HG03025 (cell line): ENCODE measurements around the gene C12orf57.
A peak's percentile ranks its signal among the peaks of the same experiment; 100 is the strongest.

Experiments used
- ATAC-seq: cut with Tn5 transposase; IDR thresholded peaks from one replicate; pipeline ENCODE4 v1.9.1; 2021; ENCODE audit warnings: mild to moderate bottlenecking, moderate library complexity; ENCODE audit not compliant: unreplicated experiment, low FRiP score

The C12orf57 gene

DNA sequence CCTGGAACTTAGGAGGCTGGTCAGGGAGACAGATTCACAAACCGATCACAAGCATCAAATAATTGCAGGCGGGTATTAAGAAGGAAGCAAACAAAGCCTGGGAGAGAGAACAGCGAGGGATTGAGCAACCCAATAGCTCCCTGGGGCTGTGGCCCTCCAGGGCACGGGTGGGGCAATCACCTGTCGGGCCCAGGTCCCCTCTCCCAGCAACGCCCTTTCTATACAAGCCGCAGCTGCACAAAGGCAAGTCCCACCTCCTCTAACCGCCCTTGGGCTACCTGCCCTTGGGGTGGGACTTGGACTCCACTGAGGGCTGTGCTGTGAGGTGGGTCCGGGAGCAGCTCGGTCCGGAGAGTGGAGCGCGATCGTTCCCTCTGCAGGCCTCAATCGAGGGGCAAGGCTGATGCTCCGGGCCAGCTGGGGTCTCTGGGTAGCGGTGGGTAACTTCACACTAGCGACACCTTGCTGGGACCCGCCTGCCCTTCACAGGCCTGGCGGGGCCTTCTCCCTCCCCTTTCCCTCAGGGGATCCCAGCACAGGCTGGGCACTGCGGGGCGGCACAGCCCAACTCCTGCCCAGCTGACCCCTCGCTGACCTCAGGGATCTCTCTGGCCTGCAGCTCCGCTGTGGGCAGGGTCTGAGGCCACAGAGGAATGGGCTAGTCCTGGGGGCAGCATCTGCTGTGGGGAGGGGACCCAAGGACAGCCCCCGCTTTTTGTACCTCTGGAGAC is 18.6 kb downstream of the C12orf57 start:
- no peak for ATAC-seq

- ATAC-seq: no peak
Observed at GRCh38 chr12:6963016-6963731, 19.4 kb downstream of the C12orf57 start.

DNA sequence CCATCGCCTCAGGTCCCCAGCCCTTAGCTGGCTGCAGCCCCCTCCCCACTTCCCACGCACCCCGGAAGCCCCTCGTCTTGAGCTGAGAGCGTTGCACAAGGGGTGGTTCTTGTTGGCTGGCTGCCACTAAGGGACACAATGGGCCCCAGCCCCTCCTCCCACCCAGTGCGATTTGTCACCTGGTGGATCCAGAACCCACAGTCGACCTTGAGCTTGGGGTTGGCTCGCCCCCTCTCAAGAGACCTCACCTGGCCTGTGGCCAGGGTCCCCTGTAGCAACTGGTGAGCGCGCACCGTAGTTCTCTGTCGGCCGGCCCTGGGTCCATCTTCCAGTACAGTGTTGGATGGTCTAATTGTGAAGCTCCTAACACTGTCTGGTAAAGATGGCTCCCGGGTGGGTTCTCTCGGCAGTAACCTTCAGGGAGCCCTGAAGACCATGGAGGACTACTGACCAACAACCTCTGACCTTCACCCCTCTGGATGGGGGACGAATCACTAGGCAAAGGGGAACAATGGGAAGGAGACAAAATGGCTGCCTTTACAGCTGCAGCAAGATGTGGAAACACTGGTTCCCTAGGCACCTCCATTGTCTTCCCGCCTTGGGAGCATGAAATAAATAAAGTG is 20.1 kb downstream of the C12orf57 start:
- ATAC-seq: no peak

- no peak for ATAC-seq
Observed at GRCh38 chr12:6964605-6965025, 20.8 kb downstream of the C12orf57 start.

DNA sequence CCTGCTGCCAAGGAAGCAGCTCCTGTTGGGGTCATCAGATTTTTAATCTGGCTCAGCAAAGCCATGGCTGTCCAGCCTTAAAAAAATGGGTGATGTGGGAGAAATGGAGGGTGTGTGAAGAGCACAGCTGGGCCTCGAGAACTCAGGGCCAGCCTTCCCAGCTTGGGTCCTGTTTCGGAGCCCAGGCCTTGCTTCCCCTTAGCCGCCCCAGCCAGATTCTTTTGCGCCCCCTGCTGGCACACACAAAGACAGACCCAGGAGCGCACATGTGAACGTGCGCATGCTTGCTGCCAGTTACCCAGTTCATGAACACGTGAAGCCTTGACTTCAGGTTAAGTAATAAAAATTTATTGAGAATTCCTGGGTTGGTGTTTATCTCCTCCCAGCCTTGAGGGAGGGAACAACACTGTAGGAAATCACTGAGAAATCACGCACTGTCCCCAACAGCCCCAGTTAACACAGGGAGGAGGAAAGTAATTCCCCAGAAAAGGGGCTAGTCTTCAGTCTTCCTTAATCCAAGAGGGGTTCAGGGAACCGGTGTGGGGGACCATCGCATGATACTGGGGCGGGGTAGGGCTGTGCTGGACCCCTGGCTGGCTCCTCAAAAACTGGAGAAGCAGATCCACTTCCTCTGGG is 21.3 kb downstream of the C12orf57 start:
- ATAC-seq: no peak

DNA sequence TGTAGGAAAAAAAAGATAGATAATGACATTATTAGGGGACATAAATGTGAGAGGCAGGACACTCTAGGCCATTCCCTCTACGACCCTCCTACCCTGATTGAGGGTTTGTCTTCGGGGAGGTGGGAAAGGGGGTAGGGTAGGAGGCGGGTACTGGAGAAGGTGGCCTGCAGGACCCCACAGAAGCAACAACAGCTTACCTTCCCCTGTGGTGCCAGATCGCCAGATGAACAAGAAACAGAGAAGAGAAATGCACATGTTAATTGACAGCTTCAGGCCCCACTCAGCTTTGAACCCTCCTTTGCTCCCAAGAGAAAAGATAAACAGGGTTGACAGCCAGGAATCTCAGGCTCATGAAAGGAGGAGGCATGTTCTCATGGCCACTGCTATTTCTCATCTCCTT is 21.9 kb downstream of the C12orf57 start:
- ATAC-seq: no peak

- no peak for ATAC-seq
Observed at GRCh38 chr12:6966351-6966750, 22.5 kb downstream of the C12orf57 start.

DNA sequence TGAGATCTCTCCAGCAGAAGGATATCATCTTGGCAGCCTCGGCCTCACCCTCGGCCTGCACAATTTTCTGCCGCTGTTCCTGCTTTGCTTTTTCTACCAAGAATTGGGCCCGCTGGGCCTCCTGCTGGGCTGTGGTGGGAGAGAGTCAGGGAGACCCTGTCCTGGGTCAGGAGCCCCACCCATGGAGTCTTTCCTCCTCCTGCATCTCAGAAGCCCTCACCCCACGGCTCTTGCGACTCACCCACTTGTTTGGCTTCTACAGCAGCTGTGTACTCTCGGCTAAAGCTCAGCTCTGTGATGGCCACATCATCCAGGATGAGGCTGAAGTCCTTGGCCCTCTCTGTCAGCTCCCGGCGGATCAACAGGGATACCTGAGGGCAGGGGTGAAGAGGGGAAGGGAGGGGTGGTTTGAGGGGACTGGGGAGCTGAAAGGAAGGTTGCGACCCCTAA is 23.9 kb downstream of the C12orf57 start:
- no peak for ATAC-seq

GRCh38 chr12:6968426-6968825 is 24.6 kb downstream of the C12orf57 start:
- ATAC-seq: no peak

DNA sequence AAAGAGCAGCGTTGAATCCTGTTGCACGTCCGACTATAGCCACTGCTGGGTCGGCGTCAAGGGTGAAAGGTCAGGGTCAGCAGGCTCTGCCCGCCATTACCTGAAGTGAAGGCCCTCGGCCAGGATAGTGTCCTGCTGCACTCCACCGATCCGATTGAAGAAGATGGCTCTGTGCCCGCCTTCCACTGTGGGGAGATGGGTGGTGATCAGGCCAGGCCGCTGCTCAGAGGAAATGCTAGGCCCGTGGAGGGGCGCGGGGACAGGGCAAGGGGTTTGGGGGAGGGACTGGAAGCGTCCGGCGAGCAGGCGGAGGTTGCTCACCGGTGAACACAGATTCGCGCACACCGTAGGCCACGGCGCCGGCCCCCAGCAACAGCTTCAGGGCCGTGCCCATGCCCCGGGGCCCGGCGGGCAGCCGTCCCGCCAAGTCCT is 26.3 kb downstream of the C12orf57 start:
- ATAC-seq: peak; percentile 18

DNA sequence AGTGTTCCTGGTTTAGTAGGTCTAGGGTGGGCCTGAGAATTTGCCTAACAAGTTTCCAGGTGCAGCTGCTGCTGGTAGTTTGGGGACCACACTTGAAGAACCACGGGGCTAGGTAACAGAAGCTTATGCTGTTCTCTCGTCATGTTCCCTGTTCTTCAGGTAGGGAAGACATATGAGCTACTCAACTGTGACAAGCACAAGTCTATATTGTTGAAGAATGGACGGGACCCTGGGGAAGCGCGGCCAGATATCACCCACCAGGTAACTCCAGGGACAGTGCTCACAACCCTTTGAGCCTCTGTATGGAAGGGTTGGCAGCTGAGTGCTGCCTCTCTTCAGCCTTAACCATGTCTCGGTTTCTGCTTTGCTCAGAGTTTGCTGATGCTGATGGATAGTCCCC is 30.4 kb downstream of the C12orf57 start:
- ATAC-seq: no peak

DNA sequence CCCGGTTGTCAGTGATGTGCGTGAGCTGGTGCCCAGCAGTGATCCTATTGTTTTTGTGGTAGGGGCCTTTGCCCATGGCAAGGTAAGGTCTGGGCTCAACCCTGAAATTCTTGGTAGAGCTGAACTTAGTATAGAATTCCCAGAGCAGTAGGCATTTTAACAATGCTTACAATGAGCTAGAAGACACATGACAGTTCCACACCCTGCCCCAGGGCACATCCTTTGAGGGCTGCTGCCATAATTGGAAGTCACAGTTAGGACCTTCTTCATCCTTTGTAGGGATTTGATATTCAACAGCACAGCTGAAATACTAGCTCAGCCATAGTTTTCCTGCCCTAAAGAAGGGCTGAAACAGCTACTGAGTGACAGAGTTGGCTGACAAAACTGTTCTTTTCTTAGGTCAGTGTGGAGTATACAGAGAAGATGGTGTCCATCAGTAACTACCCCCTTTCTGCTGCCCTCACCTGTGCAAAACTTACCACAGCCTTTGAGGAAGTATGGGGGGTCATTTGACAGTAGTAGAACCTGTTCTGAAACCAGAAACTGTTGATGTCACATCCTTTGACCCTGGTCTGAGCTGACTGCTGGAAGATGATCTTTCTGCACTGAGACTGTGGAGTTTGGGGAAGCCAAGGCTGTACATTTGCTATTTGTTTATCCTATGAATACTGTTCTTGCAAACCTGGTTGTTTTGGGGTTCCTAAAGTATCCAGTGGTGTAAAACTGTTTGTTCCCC is 31.6 kb downstream of the C12orf57 start:
- no peak for ATAC-seq

- no peak for ATAC-seq
Observed at GRCh38 chr12:6977653-6978052, 33.8 kb downstream of the C12orf57 start.

- ATAC-seq: no peak
Observed at GRCh38 chr12:6978188-6978587, 34.4 kb downstream of the C12orf57 start.

GRCh38 chr12:6978611-6979011 is 34.8 kb downstream of the C12orf57 start:
- no peak for ATAC-seq

DNA sequence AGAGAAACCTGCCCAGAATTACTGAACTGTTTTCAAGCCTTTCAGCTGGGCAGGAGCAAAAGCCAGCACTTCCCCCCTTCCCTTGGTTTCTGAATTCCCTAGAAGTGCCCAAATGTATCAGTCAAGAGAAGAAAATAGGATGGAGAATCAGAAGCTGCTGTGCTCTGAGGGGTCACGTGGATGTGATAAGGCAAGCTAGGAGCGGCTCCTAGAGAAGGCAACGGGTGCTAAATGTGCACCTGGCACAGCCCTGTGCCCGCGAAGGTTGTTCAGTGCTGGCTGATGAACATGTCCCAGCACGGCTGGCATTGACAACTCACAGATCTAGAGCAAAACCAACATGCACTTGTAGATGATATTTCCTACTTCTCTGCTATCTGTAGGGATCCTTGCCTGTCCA is 35.2 kb downstream of the C12orf57 start:
- no peak for ATAC-seq

GRCh38 chr12:6979453-6979852 is 35.6 kb downstream of the C12orf57 start:
- no peak for ATAC-seq

- ATAC-seq: no peak
Observed at GRCh38 chr12:6980075-6980474, 36.3 kb downstream of the C12orf57 start.

DNA sequence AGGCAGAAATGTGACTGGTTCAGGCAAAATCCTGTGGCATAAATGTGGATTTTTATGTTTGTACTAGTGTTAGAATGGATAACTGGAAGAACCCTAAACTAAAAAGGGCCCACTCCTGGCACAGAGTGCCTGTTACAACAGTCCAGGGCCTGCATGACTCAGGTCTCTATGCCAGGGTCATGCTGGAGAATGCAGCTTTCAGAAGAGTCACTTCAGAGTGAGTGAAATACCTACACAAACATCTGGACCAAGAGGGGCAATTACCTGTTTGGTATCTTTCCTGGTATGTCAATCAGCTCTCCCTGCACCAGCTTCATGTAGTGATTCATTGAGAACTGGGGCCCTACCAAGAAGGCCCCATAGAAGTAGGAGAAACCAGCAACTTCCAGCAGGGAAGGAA is 36.9 kb downstream of the C12orf57 start:
- ATAC-seq: no peak
